MCF 10A (cell line): ENCODE results near the gene METTL26. TPM values are rescaled to one million over a fixed set of nuclear protein-coding genes. Genes with fewer than 3 reads are reported as not detected.

Experiments
- BruUV-seq: library from RNA; stranded (reverse); fragments of 400-500 nt; replicated peaks from 2 replicates; lab custom pipeline; 2021; lab: Mats Ljungman, UMichigan
- CTCF ChIA-PET: fragments of 300-600 bp; sonication (Branson Sonifier 250); formaldehyde crosslinking; extraction: SDS; loops from one replicate; lab custom pipeline; 2021; ENCODE audit warnings: antibody characterized with exemption, inconsistent platforms; lab: Yijun Ruan, JAX
- POLR2A ChIA-PET: fragments of 300-600, 350-650 bp; sonication (Branson Sonifier 250); formaldehyde crosslinking; extraction: SDS; loops from one replicate; lab custom pipeline; 2020; ENCODE audit warnings: antibody characterized with exemption, inconsistent platforms; lab: Yijun Ruan, JAX
- DNase-seq: peaks from one replicate; pipeline ENCODE4 v3.0.0-alpha.2; 2018; ENCODE audit not compliant: unreplicated experiment
- H3K27ac Mint-ChIP-seq: one replicate; pipeline ENCODE4 v1.8.0; 2022; ENCODE audit warnings: mild to moderate bottlenecking, low read depth, mixed read lengths; ENCODE audit not compliant: unreplicated experiment
- H3K27me3 Mint-ChIP-seq: one replicate; pipeline ENCODE4 v1.8.0; 2022; ENCODE audit warnings: mixed read lengths; ENCODE audit not compliant: insufficient read depth, unreplicated experiment
- H3K36me3 Mint-ChIP-seq: one replicate; pipeline ENCODE4 v1.8.0; 2022; ENCODE audit warnings: mild to moderate bottlenecking, moderate library complexity, mixed read lengths; ENCODE audit not compliant: insufficient read depth, unreplicated experiment
- H3K4me1 Mint-ChIP-seq: one replicate; pipeline ENCODE4 v1.8.0; 2022; ENCODE audit warnings: mixed read lengths; ENCODE audit not compliant: insufficient read depth, unreplicated experiment
- H3K4me3 Mint-ChIP-seq: one replicate; pipeline ENCODE4 v1.8.0; 2022; ENCODE audit warnings: mild to moderate bottlenecking, moderate library complexity, mixed read lengths; ENCODE audit not compliant: unreplicated experiment
- H3K9me3 Mint-ChIP-seq: one replicate; pipeline ENCODE4 v1.8.0; 2022; ENCODE audit warnings: mixed read lengths; ENCODE audit not compliant: unreplicated experiment
- CTCF ChIP-seq: fragments of 200-600 bp; IDR thresholded peaks from one replicate; pipeline ENCODE4 v1.8.0; 2022; ENCODE audit warnings: antibody characterized with exemption, mild to moderate bottlenecking; ENCODE audit not compliant: unreplicated experiment
- intact Hi-C: fragments of 100-400 bp; cut with micrococcal nuclease; formaldehyde crosslinking; loops from 2 replicates; pipeline ENCODE4 v1.14.1; 2022
- total RNA-seq: library from RNA; stranded (reverse); gene quantifications from 2 replicates; pipeline ENCODE4 v1.2.3, GENCODE V29; 2022

The METTL26 gene
- total RNA-seq, 1 experiment from 2014 or later: 106 TPM

DNA sequence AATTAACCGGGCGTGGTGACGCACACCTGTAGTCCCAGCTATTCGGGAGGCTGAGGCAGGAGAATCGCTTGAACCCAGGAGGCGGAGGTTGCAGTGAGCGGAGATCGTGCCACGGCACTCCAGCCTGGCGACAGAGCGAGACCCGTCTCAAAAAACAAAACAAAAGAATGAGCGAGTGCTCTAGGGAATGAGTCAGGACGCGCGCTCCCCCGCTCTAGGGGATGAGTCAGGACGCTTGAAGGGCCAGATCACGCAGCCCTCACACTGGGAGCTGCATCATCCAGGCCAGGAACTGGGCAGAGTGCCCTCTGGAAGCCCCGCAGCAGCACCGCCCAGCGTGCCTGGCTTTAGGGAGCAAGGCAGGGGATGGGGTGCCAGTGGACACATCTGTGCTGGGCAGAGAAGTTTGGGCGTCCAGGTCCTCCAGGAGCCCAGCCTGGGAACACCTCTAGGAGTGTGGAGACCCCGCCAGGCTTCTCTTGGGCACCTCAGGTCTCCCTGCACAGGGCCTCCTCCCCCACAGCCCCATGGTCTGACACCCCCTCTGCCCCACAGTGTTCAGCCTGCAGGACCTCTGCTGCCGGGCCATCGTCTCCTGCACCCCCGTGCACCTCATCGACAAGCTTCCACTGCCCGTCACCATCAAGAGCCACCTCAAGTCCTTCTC lies 9.2 kb downstream of the METTL26 start:
- no TSS peak for BruUV-seq
- peak overlapping the region; percentile 87 for H3K27ac Mint-ChIP-seq

DNA sequence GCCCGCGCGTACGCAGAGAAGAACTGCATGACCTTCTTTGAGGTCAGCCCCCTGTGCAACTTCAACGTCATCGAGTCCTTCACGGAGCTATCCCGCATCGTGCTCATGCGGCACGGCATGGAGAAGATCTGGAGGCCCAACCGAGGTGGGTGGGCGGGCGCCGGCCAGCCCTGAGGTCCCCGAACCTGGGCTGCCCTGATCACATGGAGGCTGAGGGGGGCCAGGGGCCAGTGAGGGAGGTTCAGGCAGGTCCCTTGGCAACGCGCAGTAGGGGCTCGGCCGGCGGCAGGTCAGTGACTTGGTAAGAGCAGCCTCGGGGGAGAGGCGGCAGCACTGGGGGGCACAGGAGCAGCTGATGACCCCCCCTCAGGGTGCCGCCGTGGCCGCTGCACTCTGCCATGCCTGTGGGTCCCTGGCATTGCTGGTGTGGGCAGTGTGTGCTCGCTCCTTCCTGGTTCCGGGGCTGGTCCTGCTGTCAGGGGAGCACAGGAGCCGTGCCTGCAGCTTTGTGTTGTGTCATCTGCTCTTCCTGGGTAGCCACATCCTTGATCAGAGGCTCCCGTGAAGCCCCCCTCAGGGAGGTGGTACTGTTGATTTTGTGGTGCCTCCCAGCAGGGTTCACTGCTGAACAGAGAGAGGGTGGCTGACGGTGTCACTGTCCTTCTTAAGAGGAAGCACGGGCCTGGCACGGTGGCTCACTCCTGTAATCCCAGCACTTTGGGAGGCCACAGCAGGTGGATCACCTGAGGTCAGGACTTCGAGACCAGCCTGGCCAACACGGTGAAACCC lies 9.9 kb downstream of the METTL26 start:
- ChIA-PET CTCF (no interaction called here), POLR2A (interaction anchor here (0.6 to 4.7 kb wide), 8 partner anchors 10 to 100 kb away, joined by 3 to 53 read pairs (median 6); partner anchors contain the start of genes METRN, METTL26 and RAB40C)
- Mint-ChIP-seq H3K27me3 (no peaks in the 10 kb centered on the region), H3K4me1 (peaks cover 25% of the 10 kb centered on the region), H3K9me3 (no peaks in the 10 kb centered on the region), H3K4me3 (peak overlapping the region; percentile 51), H3K36me3 (peaks cover 41% of the 10 kb centered on the region), H3K27ac (peak overlapping the region; percentile 87)
- no TSS peak for BruUV-seq
- TF ChIP-seq CTCF: no peak
- no peak for DNase-seq
- intact Hi-C loops: no loop called here

More for the DNA sequence above, 9.2 kb downstream of the METTL26 start:
- TF ChIP-seq CTCF: no peak
- POLR2A ChIA-PET: interaction anchor here (0.6 to 4.7 kb wide), 13 partner anchors 10 to 101 kb away, joined by 3 to 53 read pairs (median 4); partner anchors contain the start of genes METRN, METTL26, RAB40C and STUB1
- no peaks in the 10 kb centered on the region for H3K27me3 Mint-ChIP-seq
- CTCF ChIA-PET: interaction anchor here (1.5 kb wide), 1 partner anchor 34 kb away, joined by 6 read pairs; no protein-coding TSS in a partner anchor
- intact Hi-C loops: no loop called here
- peaks cover 22% of the 10 kb centered on the region for H3K4me1 Mint-ChIP-seq
- H3K36me3 Mint-ChIP-seq: peaks cover 35% of the 10 kb centered on the region
- peak; percentile 98 for DNase-seq
- H3K9me3 Mint-ChIP-seq: no peaks in the 10 kb centered on the region
- H3K4me3 Mint-ChIP-seq: peak overlapping the region; percentile 51

- no peak for DNase-seq
- CTCF ChIA-PET: interaction anchor here (0.6 to 1.8 kb wide), 2 partner anchors 33 to 94 kb away, joined by 3 to 5 read pairs; no protein-coding TSS in a partner anchor
- Mint-ChIP-seq H3K4me1 (peaks cover 25% of the 10 kb centered on the region), H3K27me3 (no peaks in the 10 kb centered on the region), H3K27ac (peak overlapping the region; percentile 87), H3K9me3 (no peaks in the 10 kb centered on the region), H3K4me3 (no peak overlapping the region), H3K36me3 (peaks cover 41% of the 10 kb centered on the region)
- POLR2A ChIA-PET: interaction anchor here (1.0 to 6.3 kb wide), 5 partner anchors 11 to 89 kb away, joined by 3 to 88 read pairs (median 4); partner anchors contain the start of genes JMJD8, METRN, METTL26 and RAB40C
- no peak for TF ChIP-seq CTCF
- intact Hi-C loops: no loop called here
- BruUV-seq: no TSS peak
Observed at GRCh38 chr16:625117-625976, 10.8 kb downstream of the METTL26 start.
